ENCODE measurements around the gene ADORA2A. TPM values are rescaled to one million over a fixed set of nuclear protein-coding genes. Genes with fewer than 3 reads are reported as not detected.

ADORA2A gene
- total RNA-seq, 1 donor from 2014 or later = 4.1 TPM

DNA sequence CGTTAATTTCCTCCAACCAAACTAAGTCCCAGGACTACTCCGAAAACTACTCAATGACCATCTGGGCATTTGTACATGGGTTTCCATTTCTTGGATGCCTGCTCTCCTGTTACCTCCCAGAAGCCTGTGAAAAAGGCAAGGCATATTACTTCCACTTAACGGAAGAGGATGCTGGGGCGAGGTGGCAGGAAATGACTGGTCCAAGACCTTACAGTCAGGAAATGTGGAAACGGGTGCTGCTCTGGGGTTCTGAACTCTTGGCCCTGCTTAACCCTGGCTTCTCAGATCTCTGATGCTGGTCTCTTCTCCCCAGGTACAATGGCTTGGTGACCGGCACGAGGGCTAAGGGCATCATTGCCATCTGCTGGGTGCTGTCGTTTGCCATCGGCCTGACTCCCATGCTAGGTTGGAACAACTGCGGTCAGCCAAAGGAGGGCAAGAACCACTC is 12.9 kb downstream of the ADORA2A start:
- DNase-seq (peak; percentile 28), ATAC-seq (ENCODE audit: poor library complexity) (no peak)

DNA sequence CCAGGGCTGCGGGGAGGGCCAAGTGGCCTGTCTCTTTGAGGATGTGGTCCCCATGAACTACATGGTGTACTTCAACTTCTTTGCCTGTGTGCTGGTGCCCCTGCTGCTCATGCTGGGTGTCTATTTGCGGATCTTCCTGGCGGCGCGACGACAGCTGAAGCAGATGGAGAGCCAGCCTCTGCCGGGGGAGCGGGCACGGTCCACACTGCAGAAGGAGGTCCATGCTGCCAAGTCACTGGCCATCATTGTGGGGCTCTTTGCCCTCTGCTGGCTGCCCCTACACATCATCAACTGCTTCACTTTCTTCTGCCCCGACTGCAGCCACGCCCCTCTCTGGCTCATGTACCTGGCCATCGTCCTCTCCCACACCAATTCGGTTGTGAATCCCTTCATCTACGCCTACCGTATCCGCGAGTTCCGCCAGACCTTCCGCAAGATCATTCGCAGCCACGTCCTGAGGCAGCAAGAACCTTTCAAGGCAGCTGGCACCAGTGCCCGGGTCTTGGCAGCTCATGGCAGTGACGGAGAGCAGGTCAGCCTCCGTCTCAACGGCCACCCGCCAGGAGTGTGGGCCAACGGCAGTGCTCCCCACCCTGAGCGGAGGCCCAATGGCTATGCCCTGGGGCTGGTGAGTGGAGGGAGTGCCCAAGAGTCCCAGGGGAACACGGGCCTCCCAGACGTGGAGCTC is 13.5 kb downstream of the ADORA2A start:
- intact Hi-C loops (cut with DNase I) = no loop called here
- peak; percentile 41 for DNase-seq
- no peak for ATAC-seq (ENCODE audit: poor library complexity)

More for the DNA sequence above, 12.9 kb downstream of the ADORA2A start:
- intact Hi-C loops (cut with DNase I) = no loop called here

DNA sequence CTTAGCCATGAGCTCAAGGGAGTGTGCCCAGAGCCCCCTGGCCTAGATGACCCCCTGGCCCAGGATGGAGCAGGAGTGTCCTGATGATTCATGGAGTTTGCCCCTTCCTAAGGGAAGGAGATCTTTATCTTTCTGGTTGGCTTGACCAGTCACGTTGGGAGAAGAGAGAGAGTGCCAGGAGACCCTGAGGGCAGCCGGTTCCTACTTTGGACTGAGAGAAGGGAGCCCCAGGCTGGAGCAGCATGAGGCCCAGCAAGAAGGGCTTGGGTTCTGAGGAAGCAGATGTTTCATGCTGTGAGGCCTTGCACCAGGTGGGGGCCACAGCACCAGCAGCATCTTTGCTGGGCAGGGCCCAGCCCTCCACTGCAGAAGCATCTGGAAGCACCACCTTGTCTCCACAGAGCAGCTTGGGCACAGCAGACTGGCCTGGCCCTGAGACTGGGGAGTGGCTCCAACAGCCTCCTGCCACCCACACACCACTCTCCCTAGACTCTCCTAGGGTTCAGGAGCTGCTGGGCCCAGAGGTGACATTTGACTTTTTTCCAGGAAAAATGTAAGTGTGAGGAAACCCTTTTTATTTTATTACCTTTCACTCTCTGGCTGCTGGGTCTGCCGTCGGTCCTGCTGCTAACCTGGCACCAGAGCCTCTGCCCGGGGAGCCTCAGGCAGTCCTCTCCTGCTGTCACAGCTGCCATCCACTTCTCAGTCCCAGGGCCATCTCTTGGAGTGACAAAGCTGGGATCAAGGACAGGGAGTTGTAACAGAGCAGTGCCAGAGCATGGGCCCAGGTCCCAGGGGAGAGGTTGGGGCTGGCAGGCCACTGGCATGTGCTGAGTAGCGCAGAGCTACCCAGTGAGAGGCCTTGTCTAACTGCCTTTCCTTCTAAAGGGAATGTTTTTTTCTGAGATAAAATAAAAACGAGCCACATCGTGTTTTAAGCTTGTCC is 14.3 kb downstream of the ADORA2A start:
- ATAC-seq (ENCODE audit: poor library complexity) (peak; percentile 87), DNase-seq (peak; percentile 60)
- intact Hi-C loops (cut with DNase I) = no loop called here

GRCh38 chr22:24442352-24442744 is 14.9 kb downstream of the ADORA2A start:
- no peak for DNase-seq
- peak; percentile 19 for ATAC-seq (ENCODE audit: poor library complexity)
- intact Hi-C loops (cut with DNase I) = no loop called here

- intact Hi-C loops (cut with DNase I) = no loop called here
- DNase-seq = no peak
- ATAC-seq (ENCODE audit: poor library complexity) = no peak
These were observed 16.3 kb downstream of the ADORA2A start for GRCh38 chr22:24443668-24444067.

DNA sequence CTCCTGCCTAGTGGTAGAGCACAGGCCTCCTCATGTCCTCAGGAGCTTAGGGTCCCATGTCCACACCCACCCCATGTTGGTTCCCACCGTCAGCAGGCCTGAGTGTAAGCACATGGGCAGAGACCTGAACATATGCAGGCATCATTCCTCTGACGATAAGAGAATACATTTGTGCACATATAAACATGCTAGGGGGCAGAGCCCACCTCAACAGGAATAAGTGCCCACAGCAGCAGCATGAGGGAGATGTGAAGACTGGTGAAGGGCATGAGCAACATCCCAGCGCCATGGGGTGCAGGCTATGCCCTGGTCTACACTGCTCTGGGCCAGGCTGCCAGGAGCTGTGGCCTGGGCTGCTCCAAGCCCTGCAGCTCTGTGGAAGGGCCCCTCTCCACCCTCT is 16.9 kb downstream of the ADORA2A start:
- intact Hi-C loops (cut with DNase I) = no loop called here

GRCh38 chr22:24444729-24445466 is 17.5 kb downstream of the ADORA2A start:
- ATAC-seq (ENCODE audit: poor library complexity) (no peak), DNase-seq (peak; percentile 38)
- intact Hi-C loops (cut with DNase I) = no loop called here

More for the DNA sequence above, 16.9 kb downstream of the ADORA2A start:
- DNase-seq = no peak
- no peak for ATAC-seq (ENCODE audit: poor library complexity)

GRCh38 chr22:24445481-24446259 is 18.3 kb downstream of the ADORA2A start:
- intact Hi-C loops (cut with DNase I) = no loop called here
- DNase-seq = no peak

DNA sequence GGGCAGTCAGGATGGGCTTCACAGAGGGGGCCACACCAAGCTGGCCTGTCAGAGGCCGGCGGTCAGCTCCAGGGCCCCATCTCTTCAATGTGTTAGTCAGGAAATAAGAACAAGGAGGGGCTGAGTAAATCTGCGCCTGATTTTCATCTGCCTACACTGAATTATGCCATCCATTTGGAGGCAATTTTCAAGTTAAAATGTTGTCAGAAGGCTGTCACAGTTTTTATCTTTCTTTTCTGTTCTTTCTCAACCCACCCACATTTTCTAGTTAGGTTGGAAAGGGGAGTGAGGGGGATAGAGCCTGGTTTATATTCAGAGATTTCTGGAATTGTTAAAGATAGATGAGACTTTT is 18.8 kb downstream of the ADORA2A start:
- DNase-seq (no peak), ATAC-seq (ENCODE audit: poor library complexity) (no peak)
- intact Hi-C loops (cut with DNase I) = no loop called here

More at GRCh38 chr22:24445481-24446259, 18.3 kb downstream of the ADORA2A start:
- no peak for ATAC-seq (ENCODE audit: poor library complexity)

DNA sequence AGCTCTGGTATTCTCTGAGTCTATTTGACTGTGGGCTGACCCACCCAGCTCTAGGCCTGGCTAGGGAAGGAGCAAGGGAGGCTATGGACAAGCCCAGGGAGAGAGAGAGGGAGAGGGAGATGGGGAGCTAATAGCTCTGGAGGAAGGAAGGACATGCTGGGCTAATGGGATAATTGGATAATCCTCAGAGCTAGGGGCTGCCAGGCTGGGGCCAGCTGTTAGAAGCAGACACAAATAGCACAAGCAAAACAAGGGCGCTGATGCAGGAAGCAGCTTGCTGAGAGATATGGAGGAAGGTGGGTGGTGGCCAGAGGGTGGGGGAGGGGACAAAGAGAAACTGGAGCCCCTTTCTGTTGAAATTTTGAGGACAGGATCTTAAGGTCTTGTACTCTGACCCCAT is 23.2 kb downstream of the ADORA2A start:
- DNase-seq = no peak
- intact Hi-C loops (cut with DNase I) = no loop called here
- peak; percentile 23 for ATAC-seq (ENCODE audit: poor library complexity)

DNA sequence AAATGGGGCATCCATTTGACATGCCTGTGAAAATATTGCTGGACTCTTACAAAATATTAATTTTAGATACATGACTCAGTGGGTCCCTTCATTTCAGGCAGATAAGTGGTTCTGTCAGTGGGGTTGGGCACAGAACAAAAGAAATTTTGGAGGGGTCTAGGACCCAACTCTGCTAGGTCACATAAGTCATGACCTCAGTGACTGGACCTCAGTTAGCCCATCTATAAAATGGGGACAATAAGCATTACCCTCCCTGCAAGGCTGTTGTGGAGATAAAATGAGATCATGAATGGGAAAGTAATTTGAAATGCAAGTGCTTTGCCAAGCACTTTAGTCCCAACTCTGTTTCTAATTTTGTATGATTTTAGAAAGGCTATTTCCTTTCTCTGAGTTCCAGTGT is 23.8 kb downstream of the ADORA2A start:
- no peak for ATAC-seq (ENCODE audit: poor library complexity)
- intact Hi-C loops (cut with DNase I) = no loop called here
- no peak for DNase-seq

DNA sequence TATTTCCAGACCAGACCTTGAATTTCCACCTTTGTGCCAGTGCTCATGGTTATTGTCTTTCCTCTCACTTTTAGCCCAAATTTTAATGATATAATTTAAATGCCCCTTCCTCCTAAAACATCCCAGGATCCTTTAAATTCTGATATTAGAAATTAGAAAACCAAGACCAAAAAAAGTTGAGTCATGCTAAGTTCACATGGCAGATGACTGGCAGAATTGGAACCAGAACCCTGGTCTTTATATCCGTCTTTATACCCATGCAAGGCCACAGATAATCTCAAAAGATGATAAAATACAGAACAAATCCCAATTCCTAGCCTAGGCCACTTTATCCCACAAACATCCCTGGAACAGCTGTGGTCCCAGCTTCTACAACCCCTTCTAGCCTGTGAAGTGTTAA is 26.5 kb downstream of the ADORA2A start:
- ATAC-seq (ENCODE audit: poor library complexity) (no peak), DNase-seq (no peak)
- intact Hi-C loops (cut with DNase I) = no loop called here

GRCh38 chr22:24455039-24455438 is 27.6 kb downstream of the ADORA2A start:
- DNase-seq (no peak), ATAC-seq (ENCODE audit: poor library complexity) (peak; percentile 71)
- intact Hi-C loops (cut with DNase I) = no loop called here

DNA sequence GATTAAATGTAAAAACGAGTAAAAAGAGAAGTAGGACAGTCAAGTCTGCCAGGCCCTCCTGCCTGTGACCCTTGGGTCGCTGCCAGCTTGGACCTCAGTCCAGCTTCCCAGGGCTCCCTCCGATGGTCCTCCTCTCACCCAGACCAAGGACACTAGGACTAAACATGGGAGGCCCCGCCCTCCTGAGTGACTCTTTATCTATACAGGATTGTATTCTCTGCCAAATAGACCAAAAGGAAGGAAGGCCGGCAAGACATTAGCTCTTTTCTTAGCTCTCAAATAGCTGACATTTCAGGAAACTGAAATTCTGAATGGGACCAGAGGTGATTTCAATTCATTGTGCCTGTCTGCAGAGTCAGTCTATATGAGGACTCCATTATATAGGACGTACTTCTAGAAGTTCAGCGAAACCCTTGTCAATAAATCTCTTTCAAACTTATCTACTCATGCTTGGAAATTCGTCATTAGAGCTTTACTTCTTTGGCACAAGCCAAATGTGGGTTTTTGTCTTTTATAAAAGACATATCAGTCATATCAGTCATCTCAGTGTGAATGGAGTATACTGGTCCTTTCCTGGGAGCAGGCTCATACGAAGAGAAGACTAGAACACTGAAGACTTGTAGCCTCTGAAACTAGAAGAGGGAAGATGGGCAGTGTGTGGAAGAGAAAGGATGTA is 28.5 kb downstream of the ADORA2A start:
- intact Hi-C loops (cut with DNase I) = no loop called here
- ATAC-seq (ENCODE audit: poor library complexity) (peak; percentile 85), DNase-seq (peak; percentile 80)

GRCh38 chr22:24457894-24458420 is 30.6 kb downstream of the ADORA2A start:
- intact Hi-C loops (cut with DNase I) = no loop called here
- ATAC-seq (ENCODE audit: poor library complexity) (no peak), DNase-seq (no peak)

- ATAC-seq (ENCODE audit: poor library complexity) = no peak
- intact Hi-C loops (cut with DNase I) = no loop called here
These were observed 32.5 kb downstream of the ADORA2A start for GRCh38 chr22:24459911-24460310.

DNA sequence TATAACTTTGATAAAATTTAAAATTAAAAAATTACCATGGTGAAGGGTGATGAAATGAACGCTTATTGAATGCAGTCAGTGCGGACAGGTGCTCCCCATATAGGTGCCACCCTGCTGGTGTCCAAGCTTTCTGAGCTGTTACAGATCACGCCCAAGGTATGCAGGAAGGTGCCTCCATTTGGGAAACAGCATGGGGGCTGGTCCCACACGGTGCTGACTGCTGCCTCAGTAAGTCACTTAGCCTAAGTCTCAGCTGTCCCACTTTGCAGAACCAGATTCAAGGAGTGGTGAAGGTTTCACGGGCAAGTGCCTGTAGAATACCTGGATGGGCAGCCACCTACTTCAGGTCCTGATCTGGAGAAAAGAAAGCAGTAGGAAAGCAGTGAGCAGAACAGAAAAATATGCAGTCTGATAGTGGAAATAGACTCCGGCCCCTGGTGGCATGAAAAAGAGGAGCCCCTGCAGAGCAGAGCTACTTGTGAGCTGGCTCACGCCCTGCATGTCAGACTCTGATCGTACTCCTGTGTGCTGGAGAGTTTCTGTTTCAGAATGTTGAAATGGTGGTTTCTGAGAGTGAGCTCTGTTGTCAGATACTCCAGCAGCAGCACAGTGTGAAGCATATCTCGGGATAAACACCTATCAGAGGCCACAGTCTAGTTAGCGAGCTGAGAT is 33.2 kb downstream of the ADORA2A start:
- intact Hi-C loops (cut with DNase I) = no loop called here
- DNase-seq (no peak), ATAC-seq (ENCODE audit: poor library complexity) (no peak)

More at GRCh38 chr22:24459911-24460310, 32.5 kb downstream of the ADORA2A start:
- no peak for DNase-seq
